HG02885 (cell line): ENCODE results near the gene ZSCAN5A.
"Not testable (repeated sequence)": the region's sequence is repeated elsewhere in the genome, so short reads cannot be mapped to it uniquely, and the experiment has no call there.

Experiments
- ATAC-seq: cut with Tn5 transposase; IDR thresholded peaks from one replicate; pipeline ENCODE4 v1.9.1; 2021; ENCODE audit warnings: mild to moderate bottlenecking; ENCODE audit not compliant: unreplicated experiment, poor library complexity

Gene ZSCAN5A

DNA sequence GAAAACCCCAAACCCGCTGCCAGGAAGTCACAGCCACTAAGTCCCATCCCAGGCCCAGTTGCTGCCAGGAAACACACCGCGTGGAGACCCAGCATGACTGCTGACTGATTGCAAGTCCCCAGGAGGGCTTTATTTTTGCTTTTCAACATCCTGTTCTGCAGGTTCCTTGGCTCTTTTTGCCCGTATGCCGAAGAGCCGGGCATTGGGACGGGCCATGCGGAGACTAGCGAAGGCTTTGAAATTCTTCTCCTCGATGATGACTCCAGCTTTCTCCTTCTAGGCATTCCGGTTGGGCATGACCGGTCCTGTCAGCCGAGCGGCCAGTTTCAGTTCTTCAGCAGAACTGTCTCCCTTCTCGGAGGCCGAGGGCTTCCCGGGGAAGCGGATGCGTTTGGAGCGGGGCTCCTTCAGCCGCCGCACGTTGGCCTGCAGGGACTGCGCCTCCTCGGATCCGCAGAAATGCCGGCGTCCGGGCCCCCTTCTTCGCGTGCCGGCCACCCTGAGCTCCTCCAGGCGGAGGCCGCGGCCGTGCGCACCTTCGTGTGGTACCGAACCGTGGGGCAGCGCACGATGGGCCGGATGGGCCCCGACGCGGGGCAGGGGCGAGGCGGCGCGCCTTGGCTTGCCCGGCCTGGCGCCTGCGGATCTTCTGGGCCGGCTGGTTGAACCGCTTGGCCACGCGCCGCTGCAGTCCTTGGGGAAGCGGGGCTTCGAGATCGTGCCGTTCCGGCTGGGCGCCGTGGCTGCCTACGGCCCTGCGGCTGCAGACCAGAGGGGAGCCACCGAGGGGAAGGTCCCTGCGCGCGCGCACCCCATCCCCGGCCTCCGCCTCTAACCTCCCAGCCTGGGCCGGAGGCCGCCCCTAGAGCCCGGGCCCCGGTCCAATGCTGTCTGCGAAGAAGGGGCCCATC is 97.3 kb downstream of the ZSCAN5A start:
- no peak for ATAC-seq

DNA sequence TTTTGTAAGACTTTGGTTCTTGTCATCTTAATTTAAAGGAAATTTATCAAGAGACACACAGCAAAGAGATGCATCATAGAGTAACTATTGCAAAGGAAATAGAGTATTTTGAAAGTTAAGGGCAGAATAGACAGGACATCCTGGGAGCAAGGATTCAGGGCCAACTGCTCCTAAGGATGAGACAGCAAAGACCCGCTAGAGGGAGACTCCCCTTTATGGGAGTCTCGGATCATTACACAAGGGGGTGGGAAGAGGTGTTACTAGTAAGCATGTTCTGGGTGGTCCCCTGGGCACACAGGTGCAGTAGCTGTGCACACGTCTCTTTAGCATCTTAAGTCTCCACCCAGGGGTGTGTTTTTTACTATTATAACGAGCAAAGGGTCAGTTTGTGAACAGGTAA is 102.9 kb downstream of the ZSCAN5A start:
- ATAC-seq = no peak

DNA sequence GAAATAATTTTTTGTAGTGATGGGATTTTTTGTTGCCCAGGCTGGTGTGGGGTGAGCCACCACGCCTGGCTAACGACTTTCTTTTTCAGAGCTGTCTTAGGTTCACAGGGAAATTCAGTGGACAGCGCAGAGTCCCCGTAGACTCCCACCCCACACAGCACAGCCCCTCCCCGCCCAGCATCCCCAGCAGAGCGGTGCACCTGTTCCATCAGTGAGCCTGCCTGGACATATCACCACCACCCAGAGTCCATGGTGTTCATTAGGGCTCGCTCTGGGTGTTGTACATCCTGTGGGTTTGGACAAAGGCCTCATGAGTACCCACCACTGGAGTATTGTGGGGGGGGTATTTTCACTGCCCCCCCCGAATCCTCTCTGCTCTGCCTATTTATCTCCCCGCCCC is 104.6 kb downstream of the ZSCAN5A start:
- not testable (repeated sequence) for ATAC-seq

DNA sequence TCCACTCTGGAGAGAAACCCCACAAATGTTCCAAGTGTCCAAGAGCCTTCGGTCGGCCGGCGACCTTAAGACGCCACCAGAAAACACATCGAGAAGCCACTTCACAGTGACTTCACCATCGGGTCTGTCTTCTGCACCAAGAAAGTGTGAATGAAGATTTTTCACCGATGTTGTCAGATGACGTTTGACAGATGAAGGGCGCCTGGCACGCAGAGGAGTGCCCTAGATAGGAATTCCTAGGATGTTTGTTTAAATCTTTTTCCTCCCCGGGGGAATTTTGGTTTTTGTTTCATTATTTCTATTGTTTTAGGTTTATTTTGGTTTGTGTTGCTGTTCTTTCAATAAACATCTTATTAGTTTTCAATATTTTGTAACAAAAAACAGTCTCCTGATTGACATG is 105.5 kb downstream of the ZSCAN5A start:
- ATAC-seq = no peak

DNA sequence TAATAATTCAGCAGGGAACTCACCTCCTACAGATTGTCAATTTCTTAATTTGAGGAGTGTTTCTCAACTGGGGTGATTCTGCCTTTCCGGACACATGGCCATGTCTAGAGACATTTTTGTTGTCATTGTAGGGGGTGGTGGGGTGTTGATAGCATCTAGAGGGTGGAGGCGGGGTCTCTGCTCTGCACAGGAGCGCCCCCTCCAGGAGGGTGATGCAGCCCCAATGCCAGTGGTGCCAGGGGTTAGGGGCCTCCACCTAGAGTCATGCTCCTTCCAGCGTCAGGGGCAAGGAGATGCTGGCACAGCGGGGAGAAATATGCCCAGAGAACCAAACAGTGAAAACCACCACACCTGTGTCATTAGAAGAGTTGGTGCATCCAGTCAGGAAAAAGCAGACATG is 107.1 kb downstream of the ZSCAN5A start:
- not testable (repeated sequence) for ATAC-seq

DNA sequence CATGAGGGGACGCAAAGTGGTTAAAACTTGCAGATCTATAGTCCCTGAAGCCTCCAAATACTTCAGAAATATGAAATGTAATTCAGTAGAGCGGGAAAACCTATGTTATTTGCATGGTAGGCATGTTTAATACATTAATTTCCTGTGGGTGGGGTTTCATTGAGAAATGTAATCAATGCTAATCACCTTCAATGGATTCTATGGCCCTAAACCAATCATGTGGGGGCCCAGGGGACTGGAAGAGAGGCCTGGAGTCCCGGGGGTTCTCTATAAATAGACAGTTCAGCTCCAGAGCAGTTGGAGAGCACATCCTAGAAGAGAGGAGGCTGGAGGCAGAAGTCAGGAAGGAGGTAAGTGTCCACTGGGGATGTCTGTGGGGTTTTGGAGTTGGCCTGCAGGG is 112.7 kb downstream of the ZSCAN5A start, which contains the start of gene ZSCAN5C:
Gene ZSCAN5C (plus strand): TSS at position 301 of the 400 bp plus-strand sequence. CDS start 3,641 bp downstream, outside the sequence.
- no peak for ATAC-seq

DNA sequence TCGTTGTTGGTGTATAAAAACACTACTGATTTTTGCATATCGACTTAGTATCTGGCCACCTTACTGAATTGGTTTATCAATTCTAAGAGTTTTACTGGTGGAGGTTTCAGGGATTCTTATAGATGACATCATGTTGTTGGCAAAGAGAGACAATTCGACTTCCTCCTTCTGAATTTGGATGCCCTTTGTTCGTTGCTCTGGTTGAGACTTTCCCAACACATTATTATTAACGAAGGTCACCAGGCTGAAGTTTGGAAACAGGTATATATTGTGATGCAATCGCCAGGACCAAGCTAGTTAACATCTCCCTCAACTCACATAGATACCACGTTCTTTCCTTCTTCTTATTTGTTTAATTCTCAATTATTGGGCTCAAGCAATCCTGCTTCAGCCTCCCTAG is 115.0 kb downstream of the ZSCAN5A start:
- ATAC-seq = no peak

DNA sequence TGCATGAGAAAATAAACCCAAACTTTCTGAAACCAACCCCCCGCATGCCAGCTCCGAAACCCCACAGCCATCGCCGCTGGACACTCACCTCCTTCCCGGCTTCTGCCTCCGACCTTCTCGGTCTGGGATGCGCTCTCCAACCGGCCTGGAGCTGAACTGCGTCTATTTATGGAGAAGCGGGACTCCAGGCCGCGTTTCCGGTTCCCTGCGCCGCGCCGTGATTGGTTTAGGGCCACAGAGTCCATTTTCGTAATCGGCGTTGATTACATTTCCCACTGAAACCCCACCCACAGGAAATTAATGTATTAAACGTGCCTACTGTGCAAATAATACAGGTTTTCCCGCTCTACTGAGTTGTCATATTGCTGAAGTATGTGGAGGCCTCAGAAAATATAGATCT is 117.0 kb downstream of the ZSCAN5A start, which contains the start of gene ZSCAN5B:
Gene ZSCAN5B (minus strand): TSS at position 138 of the 400 bp plus-strand sequence. CDS start 4,731 bp downstream, outside the sequence.
- not testable (repeated sequence) for ATAC-seq

DNA sequence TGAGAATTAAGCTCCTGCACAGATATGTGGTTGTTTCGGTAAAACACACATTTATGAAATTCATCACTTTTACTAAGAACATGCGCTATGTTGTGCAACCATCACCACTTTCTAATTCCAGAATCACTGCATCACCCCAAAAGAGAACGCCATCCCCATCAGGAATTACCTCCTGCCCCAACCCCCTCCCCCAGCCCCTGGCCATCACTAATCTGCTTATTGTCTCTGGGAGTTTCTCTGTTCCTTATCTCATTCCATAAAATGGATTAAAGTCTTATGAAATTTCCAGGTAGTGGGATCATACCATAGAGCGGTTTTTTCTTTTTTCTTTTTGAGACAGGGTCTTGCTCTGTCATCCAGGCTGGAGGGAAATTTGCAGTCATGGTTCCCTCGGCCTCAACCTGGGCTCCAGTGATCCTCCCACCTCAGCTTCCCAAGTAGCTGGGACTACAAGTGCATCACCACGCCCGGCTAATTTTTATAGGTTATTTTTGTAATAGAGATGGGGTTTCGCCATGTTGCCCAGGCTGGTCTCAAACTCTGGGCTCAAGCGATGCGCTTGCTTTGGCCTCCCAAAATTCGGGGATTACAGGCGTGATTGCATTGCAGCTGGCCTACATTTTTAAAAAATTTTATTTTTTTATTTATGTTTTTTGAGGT is 120.5 kb downstream of the ZSCAN5A start:
- no peak for ATAC-seq

DNA sequence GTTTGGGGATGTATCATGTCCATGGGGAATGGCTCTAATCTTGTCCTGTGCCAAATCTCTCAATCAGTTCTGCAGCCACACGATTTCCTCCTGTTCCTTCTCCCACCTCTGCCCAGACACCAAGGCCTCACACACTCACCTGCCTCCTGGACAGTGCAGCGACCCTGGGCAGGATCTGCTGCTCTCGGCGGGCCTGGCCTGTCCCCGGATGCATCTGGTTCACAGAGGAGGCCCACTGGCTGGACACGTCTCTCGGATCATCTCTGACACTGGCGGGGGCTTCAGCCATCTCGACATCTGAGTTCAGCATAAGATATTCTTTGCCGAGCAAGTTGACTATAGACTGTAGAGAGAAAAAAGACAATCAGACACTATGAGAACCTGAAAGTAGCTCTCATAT is 122.9 kb downstream of the ZSCAN5A start:
- ATAC-seq = no peak

DNA sequence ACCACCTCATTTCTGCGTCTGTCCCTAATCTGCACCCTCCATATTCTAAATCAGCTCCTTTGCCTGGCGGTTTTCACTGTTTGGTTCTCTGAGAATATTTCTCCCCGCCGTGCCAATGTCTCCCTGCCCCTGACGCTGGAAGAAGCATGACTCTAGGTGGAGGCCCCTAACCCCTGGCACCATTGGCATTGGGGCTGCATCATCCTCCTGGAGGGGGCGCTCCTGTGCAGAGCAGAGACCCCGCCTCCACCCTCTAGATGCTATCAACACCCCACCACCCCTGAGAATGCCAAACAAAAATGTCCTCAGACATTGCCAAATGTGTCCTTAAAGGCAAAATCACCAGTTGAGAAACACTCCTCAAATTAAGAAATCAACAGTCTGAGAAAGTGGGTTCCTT is 123.5 kb downstream of the ZSCAN5A start:
- ATAC-seq = no peak

DNA sequence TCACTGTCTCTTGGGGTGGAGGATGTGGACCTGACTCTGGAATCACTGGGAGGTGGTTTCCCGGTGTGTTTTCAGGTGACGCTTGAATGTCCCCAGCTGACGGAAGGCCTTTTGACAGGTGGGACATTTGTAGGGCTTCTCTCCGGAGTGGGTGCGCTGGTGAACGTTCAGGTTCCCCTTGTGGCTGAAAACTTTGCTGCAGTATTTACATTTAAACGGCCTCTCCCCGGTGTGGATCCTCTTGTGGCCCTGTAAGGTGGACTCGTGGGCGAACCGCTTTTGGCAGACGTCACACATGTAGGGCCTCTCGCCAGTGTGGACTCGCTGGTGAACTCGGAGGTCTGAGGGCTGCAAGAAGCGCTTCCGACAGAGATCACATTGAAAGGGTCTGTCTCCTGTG is 124.9 kb downstream of the ZSCAN5A start:
- no peak for ATAC-seq

DNA sequence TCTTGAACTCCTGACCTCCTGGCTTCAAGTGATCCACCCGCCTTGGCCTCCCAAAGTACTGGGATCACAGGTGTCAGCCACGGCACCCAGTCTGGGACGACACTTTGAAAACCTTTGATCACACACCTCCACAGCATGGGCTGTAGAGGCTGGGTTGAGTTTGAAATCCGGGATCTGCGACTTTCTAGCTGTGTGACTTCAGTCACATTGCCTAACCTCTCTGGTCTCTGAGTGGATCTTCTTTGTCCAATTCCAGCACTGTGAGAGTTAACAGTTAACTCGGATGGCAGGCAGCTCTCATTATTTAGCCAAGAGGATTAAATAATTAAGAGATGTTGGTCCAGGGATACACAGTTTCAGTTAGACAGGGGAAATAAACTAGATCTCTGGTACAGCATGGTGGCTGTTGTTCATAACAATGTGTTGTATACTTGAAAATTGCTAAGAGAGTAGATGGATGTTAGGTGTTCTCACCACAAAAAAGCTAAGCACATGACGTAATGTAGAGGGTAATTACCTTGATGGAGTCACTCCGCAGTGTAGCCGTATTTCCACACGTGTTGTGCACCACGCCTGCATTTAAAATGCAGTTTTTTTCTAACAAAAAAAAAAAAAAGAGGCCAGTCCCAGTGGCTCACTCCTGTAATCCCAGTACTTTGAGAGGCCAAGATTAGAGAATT is 136.9 kb downstream of the ZSCAN5A start:
- no peak for ATAC-seq

DNA sequence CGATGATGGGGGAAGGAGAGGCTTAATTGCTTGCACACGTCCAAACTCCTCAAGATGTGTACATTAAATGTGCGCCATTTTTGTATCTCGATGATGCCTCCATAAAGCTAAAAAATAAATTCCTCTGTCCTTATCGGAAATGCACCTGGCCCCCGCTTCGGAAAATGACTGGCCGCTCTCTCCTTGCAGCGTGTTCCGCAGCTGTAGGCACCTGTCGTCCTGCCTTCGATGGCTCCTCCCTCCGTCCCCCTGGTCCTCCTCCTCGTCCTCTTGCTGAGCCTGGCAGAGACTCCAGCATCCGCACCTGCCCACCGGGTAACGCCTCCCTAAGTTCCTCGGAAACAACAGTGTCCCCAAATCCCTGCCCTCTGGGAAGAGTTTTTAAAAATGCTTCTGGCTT is 137.8 kb downstream of the ZSCAN5A start:
- no peak for ATAC-seq

DNA sequence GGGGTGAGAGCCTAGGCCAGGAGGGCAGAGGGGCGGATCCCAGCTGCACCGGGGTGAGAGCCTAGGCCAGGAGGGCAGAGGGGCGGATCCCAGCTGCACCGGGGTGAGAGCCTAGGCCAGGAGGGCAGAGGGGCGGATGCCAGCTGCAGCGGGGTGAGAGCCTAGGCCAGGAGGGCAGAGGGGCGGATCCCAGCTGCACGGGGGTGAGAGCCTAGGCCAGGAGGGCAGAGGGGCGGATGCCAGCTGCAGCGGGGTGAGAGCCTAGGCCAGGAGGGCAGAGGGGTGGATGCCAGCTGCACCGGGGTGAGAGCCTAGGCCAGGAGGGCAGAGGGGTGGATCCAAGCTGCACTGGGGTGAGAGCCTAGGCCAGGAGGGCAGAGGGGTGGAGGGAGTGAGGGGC is 138.3 kb downstream of the ZSCAN5A start:
- ATAC-seq = not testable (repeated sequence)

DNA sequence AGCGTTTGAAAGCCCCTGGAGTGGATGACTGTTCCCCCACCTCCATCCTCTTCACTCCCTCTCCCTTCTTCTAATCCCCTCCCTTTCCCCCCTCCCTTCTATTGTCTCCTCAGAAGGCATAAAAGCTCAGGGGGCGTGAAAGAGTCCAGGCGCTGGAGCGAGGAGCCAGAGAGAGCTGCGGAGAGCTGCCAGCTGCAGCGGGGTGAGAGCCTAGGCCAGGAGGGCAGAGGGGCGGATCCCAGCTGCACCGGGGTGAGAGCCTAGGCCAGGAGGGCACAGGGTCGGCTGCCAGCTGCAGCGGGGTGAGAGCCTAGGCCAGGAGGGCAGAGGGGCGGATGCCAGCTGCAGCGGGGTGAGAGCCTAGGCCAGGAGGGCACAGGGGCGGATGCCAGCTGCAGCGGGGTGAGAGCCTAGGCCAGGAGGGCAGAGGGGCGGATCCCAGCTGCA is 138.8 kb downstream of the ZSCAN5A start, which contains the start of gene GALP:
Gene GALP (plus strand): TSS at position 148 of the 447 bp plus-strand sequence. CDS start 1,101 bp downstream, outside the sequence.
- not testable (repeated sequence) for ATAC-seq

DNA sequence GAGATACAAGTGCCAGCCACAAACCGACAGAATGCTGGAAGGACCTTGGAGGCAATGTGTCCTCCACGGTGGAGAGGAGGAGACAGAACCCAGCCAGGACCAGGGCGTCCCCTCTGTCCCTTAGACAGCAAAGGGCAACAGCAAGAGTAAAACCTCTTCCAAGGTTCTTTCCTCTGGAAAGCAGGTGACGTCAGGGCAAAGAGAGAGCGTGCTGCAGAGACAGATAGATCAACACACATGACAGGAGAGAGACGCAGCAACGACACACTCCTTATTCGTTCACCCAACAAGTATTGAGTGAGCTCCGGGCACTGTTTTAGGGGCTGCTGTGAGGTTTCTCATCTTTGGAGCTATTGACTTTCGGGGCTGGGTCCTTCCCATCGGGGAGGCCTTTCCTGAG is 140.1 kb downstream of the ZSCAN5A start:
- no peak for ATAC-seq

DNA sequence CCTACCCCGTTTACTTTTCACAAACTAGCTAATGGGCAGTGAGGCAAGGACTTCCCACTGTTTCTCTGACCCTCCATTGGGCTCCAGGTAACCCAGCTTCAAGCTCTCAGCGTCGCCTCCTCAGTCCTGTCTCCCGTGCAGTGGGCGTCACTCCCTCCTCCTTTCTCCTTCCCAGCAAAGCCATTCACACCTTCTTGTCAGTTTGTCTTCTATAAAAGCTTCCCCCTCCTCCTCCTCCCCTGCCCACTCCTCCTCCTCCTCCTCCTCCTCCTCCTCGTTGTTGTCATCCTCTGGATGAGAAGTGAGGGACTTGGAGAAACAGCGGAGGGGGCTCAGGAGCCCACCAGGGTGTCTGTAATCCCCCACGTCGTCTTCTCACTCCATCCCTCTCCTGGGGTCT is 140.6 kb downstream of the ZSCAN5A start:
- ATAC-seq = no peak
